GM12872 (cell line): Measurements from ENCODE around the gene PPFIBP2.

Experiments
- CTCF ChIP-seq: IDR thresholded peaks from 3 replicates; pipeline ENCODE4 v1.5.1; 2011; ENCODE audit warnings: low read depth, mild to moderate bottlenecking, low read length, moderate library complexity; ENCODE audit not compliant: insufficient read depth

PPFIBP2 gene

GRCh38 chr11:7606496-7606895 is 92.7 kb downstream of the PPFIBP2 start:
- no peak for TF ChIP-seq CTCF

- no peak for TF ChIP-seq CTCF
These were observed 95.2 kb downstream of the PPFIBP2 start for GRCh38 chr11:7609015-7609414.

GRCh38 chr11:7609521-7609920 is 95.7 kb downstream of the PPFIBP2 start:
- TF ChIP-seq CTCF = no peak

- no peak for TF ChIP-seq CTCF
These were observed 96.6 kb downstream of the PPFIBP2 start for GRCh38 chr11:7610393-7610792.

- no peak for TF ChIP-seq CTCF
These were observed 97.6 kb downstream of the PPFIBP2 start for GRCh38 chr11:7611411-7611810.

GRCh38 chr11:7612056-7612660 is 98.4 kb downstream of the PPFIBP2 start:
- no peak for TF ChIP-seq CTCF

- TF ChIP-seq CTCF = no peak
These were observed 99.0 kb downstream of the PPFIBP2 start for GRCh38 chr11:7612661-7613393.

- TF ChIP-seq CTCF = no peak
These were observed 99.6 kb downstream of the PPFIBP2 start for GRCh38 chr11:7613394-7613720.
